HG03575 (cell line): Measurements from ENCODE around the gene TBC1D12.
"Not testable (repeated sequence)": the region's sequence is repeated elsewhere in the genome, so short reads cannot be mapped to it uniquely, and the experiment has no call there.

Experiments used
- ATAC-seq: cut with Tn5 transposase; IDR thresholded peaks from one replicate; pipeline ENCODE4 v1.9.1; 2021; ENCODE audit not compliant: unreplicated experiment, insufficient number of reproducible peaks, low FRiP score; ENCODE audit errors: extremely low read depth

Gene TBC1D12

GRCh38 chr10:94402204-94402842, at the start of gene TBC1D12:
TBC1D12 (plus strand) TSS chr10:94402541; CDS start chr10:94402614, 73 bp downstream.
- peak; percentile 54 for ATAC-seq

GRCh38 chr10:94353336-94353735, 49.0 kb upstream of the TBC1D12 start:
- no peak for ATAC-seq

- ATAC-seq = no peak
These were observed 46.5 kb upstream of the TBC1D12 start for GRCh38 chr10:94355841-94356240.

- ATAC-seq = no peak
These were observed 45.1 kb upstream of the TBC1D12 start for GRCh38 chr10:94357193-94357592.

GRCh38 chr10:94358480-94358879, 43.9 kb upstream of the TBC1D12 start:
- no peak for ATAC-seq

GRCh38 chr10:94361171-94361794, 41.1 kb upstream of the TBC1D12 start:
- no peak for ATAC-seq

- peak; percentile 60 for ATAC-seq
These were observed 39.7 kb upstream of the TBC1D12 start, which contains the start of gene NOC3L for GRCh38 chr10:94362360-94363250. NOC3L (minus strand) TSS chr10:94362939; CDS start chr10:94362838, 101 bp downstream.

GRCh38 chr10:94363251-94363565, 39.1 kb upstream of the TBC1D12 start:
- ATAC-seq = no peak

GRCh38 chr10:94364482-94364881, 37.9 kb upstream of the TBC1D12 start:
- ATAC-seq = no peak

GRCh38 chr10:94366382-94366781, 36.0 kb upstream of the TBC1D12 start:
- ATAC-seq = no peak

GRCh38 chr10:94370501-94370900, 31.8 kb upstream of the TBC1D12 start:
- no peak for ATAC-seq

GRCh38 chr10:94375374-94375773, 27.0 kb upstream of the TBC1D12 start:
- ATAC-seq = no peak

GRCh38 chr10:94376865-94377264, 25.5 kb upstream of the TBC1D12 start:
- ATAC-seq = no peak

- ATAC-seq = no peak
These were observed 18.8 kb upstream of the TBC1D12 start for GRCh38 chr10:94383530-94383929.

- ATAC-seq = not testable (repeated sequence)
These were observed 16.6 kb upstream of the TBC1D12 start for GRCh38 chr10:94385733-94386132.

- not testable (repeated sequence) for ATAC-seq
These were observed 10.2 kb upstream of the TBC1D12 start for GRCh38 chr10:94392117-94392516.

GRCh38 chr10:94397549-94398370, 4.6 kb upstream of the TBC1D12 start:
- ATAC-seq = no peak

- ATAC-seq = no peak
These were observed 3.6 kb upstream of the TBC1D12 start for GRCh38 chr10:94398762-94399161.

GRCh38 chr10:94402843-94403379, 570 bp downstream of the TBC1D12 start:
- no peak for ATAC-seq
